Measurements from ENCODE around the gene BSDC1.

- TF ChIP-seq EZH2 (IDR thresholded peaks at IDR 0.05; ENCODE audit: borderline replicate concordance, low read length): no peak
- TF ChIP-seq, protein P1, sequence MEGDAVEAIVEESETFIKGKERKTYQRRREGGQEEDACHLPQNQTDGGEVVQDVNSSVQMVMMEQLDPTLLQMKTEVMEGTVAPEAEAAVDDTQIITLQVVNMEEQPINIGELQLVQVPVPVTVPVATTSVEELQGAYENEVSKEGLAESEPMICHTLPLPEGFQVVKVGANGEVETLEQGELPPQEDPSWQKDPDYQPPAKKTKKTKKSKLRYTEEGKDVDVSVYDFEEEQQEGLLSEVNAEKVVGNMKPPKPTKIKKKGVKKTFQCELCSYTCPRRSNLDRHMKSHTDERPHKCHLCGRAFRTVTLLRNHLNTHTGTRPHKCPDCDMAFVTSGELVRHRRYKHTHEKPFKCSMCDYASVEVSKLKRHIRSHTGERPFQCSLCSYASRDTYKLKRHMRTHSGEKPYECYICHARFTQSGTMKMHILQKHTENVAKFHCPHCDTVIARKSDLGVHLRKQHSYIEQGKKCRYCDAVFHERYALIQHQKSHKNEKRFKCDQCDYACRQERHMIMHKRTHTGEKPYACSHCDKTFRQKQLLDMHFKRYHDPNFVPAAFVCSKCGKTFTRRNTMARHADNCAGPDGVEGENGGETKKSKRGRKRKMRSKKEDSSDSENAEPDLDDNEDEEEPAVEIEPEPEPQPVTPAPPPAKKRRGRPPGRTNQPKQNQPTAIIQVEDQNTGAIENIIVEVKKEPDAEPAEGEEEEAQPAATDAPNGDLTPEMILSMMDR (IDR thresholded peaks at IDR 0.05; ENCODE audit: low read length): no peak
Observed at GRCh38 chr1:32353886-32354570, 40.2 kb downstream of the BSDC1 start.

Measured in OCI-LY1 (cell line).